Endothelial cell of umbilical vein (primary cell): ENCODE data around the gene GTPBP2. TPM values are rescaled to one million over a fixed set of nuclear protein-coding genes. Genes with fewer than 3 reads are reported as not detected.
"Not testable (repeated sequence)": the region's sequence is repeated elsewhere in the genome, so short reads cannot be mapped to it uniquely, and the experiment has no call there.

ENCODE experiments used
- BruUV-seq: library from RNA; stranded (reverse); fragments of 400-500 nt; replicated peaks from 2 replicates; lab custom pipeline; 2021; lab: Mats Ljungman, UMichigan
- CTCF ChIA-PET: fragments of 300-600, 350-600 bp; sonication (Branson Sonifier 250); formaldehyde crosslinking; loops from one replicate; lab custom pipeline; 2021; ENCODE audit warnings: antibody characterized with exemption, inconsistent platforms; lab: Charles Lee
- POLR2A ChIA-PET: fragments of 300-600, 350-600 bp; sonication (Branson Sonifier 250); formaldehyde crosslinking; loops from one replicate; lab custom pipeline; 2021; ENCODE audit warnings: antibody characterized with exemption, inconsistent platforms; lab: Charles Lee
- DNase-seq: peaks from one replicate; pipeline ENCODE4 v3.0.0-alpha.2; 2011; ENCODE audit warnings: low read depth, low spot score
- FAIRE-seq: peaks from 2 replicates; lab custom pipeline; 2011; peaks lifted over from hg19 to GRCh38; lab: Jason Lieb, UNC
- H2AFZ ChIP-seq: 2 replicates; pipeline ENCODE4 v1.6.0; 2012; ENCODE audit warnings: low read depth, low read length, control low read depth, inconsistent platforms
- H3K27ac ChIP-seq: 2 replicates; pipeline ENCODE4 v1.5.1; 2011; ENCODE audit warnings: low read depth, mild to moderate bottlenecking, control low read depth, low read length, moderate library complexity; ENCODE audit not compliant: insufficient read depth
- H3K27me3 ChIP-seq, 2 experiments: 2 replicates each; pipeline versions ENCODE4 v1.6.0 to v1.6.1; 2011; ENCODE audit warnings: low read length in 2 of 2, mixed read lengths in 1 of 2; ENCODE audit not compliant: control insufficient read depth in 2 of 2, insufficient read depth in 2 of 2
- H3K36me3 ChIP-seq, 2 experiments: 2 replicates in 1 of 2; 3 replicates in 1 of 2; pipeline ENCODE4 v1.5.1; 2011; ENCODE audit warnings: low read length in 2 of 2, mild to moderate bottlenecking in 1 of 2, moderate library complexity in 1 of 2; ENCODE audit not compliant: control insufficient read depth in 2 of 2, insufficient read depth in 2 of 2; ENCODE audit errors: extremely low read depth in 1 of 2
- H3K4me1 ChIP-seq: 3 replicates; pipeline ENCODE4 v1.5.1; 2011; ENCODE audit warnings: mild to moderate bottlenecking, low read length; ENCODE audit not compliant: control insufficient read depth, insufficient read depth; ENCODE audit errors: extremely low read depth
- H3K4me2 ChIP-seq: 2 replicates; pipeline ENCODE4 v1.6.1; 2011; ENCODE audit warnings: low read length, control low read depth, mixed read lengths; ENCODE audit not compliant: insufficient read depth
- H3K4me3 ChIP-seq, 3 experiments: fragments of 200-600 bp in 1 of 3; sonication (generic), shearing (Covaris generic) in 1 of 3; replicated peaks in 1 of 3; 2 replicates each; pipeline ENCODE4 v1.5.1; 2011 to 2016; ENCODE audit warnings: control low read depth in 3 of 3, low read length in 3 of 3, mild to moderate bottlenecking in 2 of 3, inconsistent platforms in 1 of 3, low read depth in 1 of 3, moderate library complexity in 1 of 3; ENCODE audit not compliant: insufficient read depth in 1 of 3
- H3K79me2 ChIP-seq: 2 replicates; pipeline ENCODE4 v1.6.0; 2012; ENCODE audit warnings: low read length, inconsistent platforms; ENCODE audit not compliant: control insufficient read depth, insufficient read depth
- H3K9ac ChIP-seq: replicated peaks from 2 replicates; pipeline ENCODE3; 2011; ENCODE audit warnings: low read length, control low read depth; ENCODE audit not compliant: insufficient read depth; ENCODE audit errors: extremely low read depth
- H3K9me1 ChIP-seq: replicated peaks from 3 replicates; pipeline ENCODE4 v1.6.0; 2011; ENCODE audit warnings: mild to moderate bottlenecking, low read length; ENCODE audit not compliant: control insufficient read depth, insufficient read depth; ENCODE audit errors: extremely low read depth
- H3K9me3 ChIP-seq: replicated peaks from 2 replicates; pipeline ENCODE4 v1.5.1; 2012; ENCODE audit warnings: low read length, inconsistent platforms; ENCODE audit not compliant: control insufficient read depth, insufficient read depth
- H4K20me1 ChIP-seq: replicated peaks from 2 replicates; pipeline ENCODE3; 2011; ENCODE audit warnings: mild to moderate bottlenecking, low read length; ENCODE audit not compliant: control insufficient read depth, insufficient read depth; ENCODE audit errors: extremely low read depth
- EZH2 ChIP-seq: IDR thresholded peaks from 2 replicates; pipeline ENCODE4 v1.6.1; 2012; ENCODE audit warnings: borderline replicate concordance, low read depth, mild to moderate bottlenecking, moderate library complexity, low read length, inconsistent platforms; ENCODE audit not compliant: severe bottlenecking
- FOS ChIP-seq: IDR thresholded peaks from 2 replicates; pipeline ENCODE4 v1.6.1; 2011; ENCODE audit warnings: mild to moderate bottlenecking, low read length, moderate library complexity, borderline replicate concordance; ENCODE audit not compliant: insufficient read depth
- GATA2 ChIP-seq: IDR thresholded peaks from 2 replicates; pipeline ENCODE4 v1.7.0; 2011; ENCODE audit warnings: low read depth, mild to moderate bottlenecking, moderate library complexity, mixed read lengths, low read length; ENCODE audit not compliant: insufficient read length, insufficient read depth
- JUN ChIP-seq: IDR thresholded peaks from 2 replicates; pipeline ENCODE4 v1.6.1; 2011; ENCODE audit warnings: borderline replicate concordance, low read depth; ENCODE audit not compliant: insufficient read length, insufficient read depth
- MYC ChIP-seq: IDR thresholded peaks from one replicate; pipeline ENCODE4 v1.6.1; 2011; ENCODE audit warnings: mild to moderate bottlenecking, low read depth, low read length
- POLR2A ChIP-seq: IDR thresholded peaks from 2 replicates; pipeline ENCODE4 v1.6.1; 2012; ENCODE audit warnings: low read depth, mild to moderate bottlenecking, control low read depth, low read length
- POLR2AphosphoS5 ChIP-seq: IDR thresholded peaks from 2 replicates; pipeline ENCODE4 v1.6.1; 2012; ENCODE audit warnings: low read depth, mild to moderate bottlenecking, control low read depth, low read length, moderate library complexity; ENCODE audit not compliant: insufficient read depth
- dilution Hi-C: fragments of 300-500 bp; cut with MboI; formaldehyde crosslinking; loops from one replicate; pipeline ENCODE4 v1.15.0; 2019; ENCODE audit warnings: low sequenced_read_pairs; ENCODE audit not compliant: extremely low pct_ligation_motif_present
- intact Hi-C: fragments of 100-400 bp; cut with micrococcal nuclease; formaldehyde crosslinking; loops from one replicate; pipeline ENCODE4 v1.10.0; 2022
- polyA plus RNA-seq, 4 experiments: library from polyadenylated mRNA; depleted of rRNA in 3 of 4; stranded (reverse) in 3 of 4; unstranded in 1 of 4; fragments of >200 nt; gene quantifications; 2 replicates each; pipeline versions ENCODE4 v1.2.1 to v1.2.3, GENCODE V29; 2011 to 2012; ENCODE audit warnings: missing spikeins in 1 of 4
- total RNA-seq: library from RNA; stranded (reverse); gene quantifications from 2 replicates; pipeline ENCODE4 v1.2.3, GENCODE V29; 2021
- TF ChIP-seq, protein P1 (sequence below): IDR thresholded peaks from 2 replicates; pipeline ENCODE4 v1.6.1; 2011; ENCODE audit not compliant: insufficient read depth, insufficient read length
- TF ChIP-seq, protein P2 (sequence below), 2 donors: IDR thresholded peaks; 1 replicate in 1 of 2; 2 replicates in 1 of 2; pipeline ENCODE4 v1.5.1; 2011; ENCODE audit warnings: low read length in 2 of 2, mild to moderate bottlenecking in 2 of 2, moderate library complexity in 2 of 2, control low read depth in 1 of 2, inconsistent platforms in 1 of 2, low read depth in 1 of 2; ENCODE audit not compliant: insufficient read depth in 1 of 2; ENCODE audit errors: extremely low read depth in 1 of 2

Gene GTPBP2
- total and polyA plus RNA-seq, 2 donors (not counting 3 experiments of a cell fraction or from before 2014, with no cell fraction given): 87.1 to 112 TPM

DNA sequence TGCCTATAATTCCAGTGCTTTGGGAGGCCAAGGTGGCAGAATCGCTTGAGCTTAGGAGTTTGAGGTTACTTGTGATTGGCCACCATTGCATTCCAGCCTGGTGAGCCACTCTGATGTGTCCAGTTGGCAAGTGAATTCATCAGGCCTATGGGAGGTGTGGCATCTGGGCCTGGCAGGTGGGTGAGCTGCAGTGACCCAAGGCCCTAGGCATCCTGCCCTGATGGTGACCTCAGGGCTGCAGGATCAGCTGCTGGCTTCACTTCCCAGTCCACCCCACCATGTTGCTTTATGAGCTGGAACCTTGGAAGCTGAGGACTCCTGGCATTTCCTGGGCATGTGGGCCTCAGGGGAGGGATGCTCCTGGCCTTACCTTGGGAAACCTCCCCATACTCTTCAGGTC is 36.3 kb upstream of the GTPBP2 start:
- dilution Hi-C loops (no loop called here), intact Hi-C loops (loop anchor here (5.0 kb wide), 1 partner anchor 172 kb away; no protein-coding TSS in a partner anchor)
- FAIRE-seq: no peak
- no peaks in the 10 kb centered on the region for H4K20me1 ChIP-seq
- H3K27me3 ChIP-seq: no peaks in the 10 kb centered on the region
- no peaks in the 10 kb centered on the region for H3K9me3 ChIP-seq
- ChIA-PET POLR2A (no interaction called here), CTCF (interaction anchor here (1.2 to 7.1 kb wide), 14 partner anchors 15 to 414 kb away, joined by 3 to 177 read pairs (median 24); partner anchors contain the start of genes GTPBP2 and VEGFA)
- no TSS peak for BruUV-seq
- no peaks in the 10 kb centered on the region for H3K9me1 ChIP-seq
- H3K79me2 ChIP-seq: no peaks in the 10 kb centered on the region
- no peak overlapping the region for H3K9ac ChIP-seq
- H3K27ac ChIP-seq: no peak overlapping the region
- H3K4me3 ChIP-seq: no peak overlapping the region
- no peak overlapping the region for H2AFZ ChIP-seq
- no peak overlapping the region for H3K4me2 ChIP-seq
- TF ChIP-seq EZH2 (no peak), JUN (no peak), POLR2AphosphoS5 (no peak), POLR2A (no peak), FOS (no peak), GATA2 (no peak), MYC (no peak)
- TF ChIP-seq, protein P1, sequence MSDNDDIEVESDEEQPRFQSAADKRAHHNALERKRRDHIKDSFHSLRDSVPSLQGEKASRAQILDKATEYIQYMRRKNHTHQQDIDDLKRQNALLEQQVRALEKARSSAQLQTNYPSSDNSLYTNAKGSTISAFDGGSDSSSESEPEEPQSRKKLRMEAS: no peak
- TF ChIP-seq, protein P2, sequence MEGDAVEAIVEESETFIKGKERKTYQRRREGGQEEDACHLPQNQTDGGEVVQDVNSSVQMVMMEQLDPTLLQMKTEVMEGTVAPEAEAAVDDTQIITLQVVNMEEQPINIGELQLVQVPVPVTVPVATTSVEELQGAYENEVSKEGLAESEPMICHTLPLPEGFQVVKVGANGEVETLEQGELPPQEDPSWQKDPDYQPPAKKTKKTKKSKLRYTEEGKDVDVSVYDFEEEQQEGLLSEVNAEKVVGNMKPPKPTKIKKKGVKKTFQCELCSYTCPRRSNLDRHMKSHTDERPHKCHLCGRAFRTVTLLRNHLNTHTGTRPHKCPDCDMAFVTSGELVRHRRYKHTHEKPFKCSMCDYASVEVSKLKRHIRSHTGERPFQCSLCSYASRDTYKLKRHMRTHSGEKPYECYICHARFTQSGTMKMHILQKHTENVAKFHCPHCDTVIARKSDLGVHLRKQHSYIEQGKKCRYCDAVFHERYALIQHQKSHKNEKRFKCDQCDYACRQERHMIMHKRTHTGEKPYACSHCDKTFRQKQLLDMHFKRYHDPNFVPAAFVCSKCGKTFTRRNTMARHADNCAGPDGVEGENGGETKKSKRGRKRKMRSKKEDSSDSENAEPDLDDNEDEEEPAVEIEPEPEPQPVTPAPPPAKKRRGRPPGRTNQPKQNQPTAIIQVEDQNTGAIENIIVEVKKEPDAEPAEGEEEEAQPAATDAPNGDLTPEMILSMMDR (IDR thresholded peaks at IDR 0.05; ENCODE audit: extremely low read depth in 1 of 2, insufficient read depth in 1 of 2, low read depth in 1 of 2, low read length in 2 of 2): no peak
- DNase-seq: no peak
- no peaks in the 10 kb centered on the region for H3K36me3 ChIP-seq
- peaks cover 5% of the 10 kb centered on the region for H3K4me1 ChIP-seq

DNA sequence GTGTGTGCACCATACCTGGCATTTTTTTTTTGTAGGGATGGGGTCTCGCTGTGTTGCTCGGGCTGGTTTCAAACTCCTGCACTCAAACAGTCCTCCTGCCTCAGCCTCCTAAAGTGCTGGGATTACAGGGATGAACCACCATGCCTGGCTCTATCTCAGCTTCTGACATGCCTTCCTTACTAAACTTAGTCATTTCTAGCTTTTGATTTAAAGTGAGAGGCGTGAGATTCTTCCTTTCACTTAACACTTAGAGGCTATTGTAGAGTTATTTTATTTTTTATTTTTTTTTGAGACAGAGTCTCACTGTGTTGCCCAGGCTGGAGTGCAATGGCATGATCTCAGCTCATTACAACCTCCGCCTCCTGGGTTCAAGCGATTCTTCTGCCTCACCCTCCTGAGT is 33.9 kb upstream of the GTPBP2 start:
- DNase-seq, H4K20me1 ChIP-seq, H3K27me3 ChIP-seq, H3K36me3 ChIP-seq, H3K9me3 ChIP-seq, FAIRE-seq, H3K27ac ChIP-seq, dilution Hi-C loops, H2AFZ ChIP-seq, BruUV-seq, H3K9ac ChIP-seq, H3K4me2 ChIP-seq, H3K4me1 ChIP-seq, H3K79me2 ChIP-seq, POLR2A ChIA-PET, H3K9me1 ChIP-seq, H3K4me3 ChIP-seq, intact Hi-C loops: not testable (repeated sequence)
- CTCF ChIA-PET: interaction anchor here (1.1 to 2.3 kb wide), 3 partner anchors 107 to 416 kb away, joined by 3 to 10 read pairs (median 3); partner anchors contain the start of gene VEGFA
